ENCODE data around the gene EGR1.
A peak's percentile ranks its signal among the peaks of the same experiment; 100 is the strongest.
"Not testable (repeated sequence)": the region's sequence is repeated elsewhere in the genome, so short reads cannot be mapped to it uniquely, and the experiment has no call there.

The EGR1 gene

GRCh38 chr5:138469540-138470321 is 4.5 kb downstream of the EGR1 start:
- DNase-seq (ENCODE audit: low spot score), result no peak

- DNase-seq (ENCODE audit: low spot score), result peak; percentile 16
Measured at GRCh38 chr5:138470322-138471051, 5.2 kb downstream of the EGR1 start.

GRCh38 chr5:138471052-138471361 is 5.7 kb downstream of the EGR1 start:
- no peak for DNase-seq (ENCODE audit: low spot score)

GRCh38 chr5:138472353-138472752 is 7.1 kb downstream of the EGR1 start:
- DNase-seq (ENCODE audit: low spot score), result no peak

- DNase-seq (ENCODE audit: low spot score), result not testable (repeated sequence)
Measured at GRCh38 chr5:138473151-138473550, 7.9 kb downstream of the EGR1 start.

GRCh38 chr5:138476918-138477317 is 11.6 kb downstream of the EGR1 start:
- DNase-seq (ENCODE audit: low spot score), result no peak

GRCh38 chr5:138482638-138483037 is 17.4 kb downstream of the EGR1 start:
- no peak for DNase-seq (ENCODE audit: low spot score)

- peak; percentile 65 for DNase-seq (ENCODE audit: low spot score)
Measured at GRCh38 chr5:138488481-138488945, 23.2 kb downstream of the EGR1 start.

- no peak for DNase-seq (ENCODE audit: low spot score)
Measured at GRCh38 chr5:138489683-138490061, 24.4 kb downstream of the EGR1 start.

GRCh38 chr5:138490648-138491283 is 25.5 kb downstream of the EGR1 start:
- DNase-seq (ENCODE audit: low spot score), result no peak

GRCh38 chr5:138491284-138491648 is 26.0 kb downstream of the EGR1 start:
- DNase-seq (ENCODE audit: low spot score), result no peak

GRCh38 chr5:138491669-138492559 is 26.6 kb downstream of the EGR1 start:
- peak; percentile 87 for DNase-seq (ENCODE audit: low spot score)

- DNase-seq (ENCODE audit: low spot score), result no peak
Measured at GRCh38 chr5:138492560-138493045, 27.3 kb downstream of the EGR1 start.

- DNase-seq (ENCODE audit: low spot score), result no peak
Measured at GRCh38 chr5:138495351-138495750, 30.1 kb downstream of the EGR1 start.

GRCh38 chr5:138498376-138498775 is 33.1 kb downstream of the EGR1 start:
- no peak for DNase-seq (ENCODE audit: low spot score)

GRCh38 chr5:138502121-138502520 is 36.8 kb downstream of the EGR1 start:
- DNase-seq (ENCODE audit: low spot score), result no peak

GRCh38 chr5:138502521-138502920 is 37.2 kb downstream of the EGR1 start:
- DNase-seq (ENCODE audit: low spot score), result no peak

- DNase-seq (ENCODE audit: low spot score), result peak; percentile 72
Measured at GRCh38 chr5:138503487-138504270, 38.4 kb downstream of the EGR1 start.

- DNase-seq (ENCODE audit: low spot score), result no peak
Measured at GRCh38 chr5:138504799-138505198, 39.5 kb downstream of the EGR1 start.

- no peak for DNase-seq (ENCODE audit: low spot score)
Measured at GRCh38 chr5:138506370-138507306, 41.4 kb downstream of the EGR1 start.
